ENCODE measurements around the gene LRBA.

GRCh38 chr4:150950657-150951288 is 64.3 kb downstream of the LRBA start:
- TF ChIP-seq CTCF (IDR thresholded peaks at IDR 0.05) (no peak), POLR2A (IDR thresholded peaks at IDR 0.05) (no peak)
